Femur (tissue), 1 donor: ENCODE results near the gene TRPC1.

Experiments
- DNase-seq: peaks from one replicate; pipeline ENCODE4 v3.0.0-alpha.2; 2017

The TRPC1 gene

DNA sequence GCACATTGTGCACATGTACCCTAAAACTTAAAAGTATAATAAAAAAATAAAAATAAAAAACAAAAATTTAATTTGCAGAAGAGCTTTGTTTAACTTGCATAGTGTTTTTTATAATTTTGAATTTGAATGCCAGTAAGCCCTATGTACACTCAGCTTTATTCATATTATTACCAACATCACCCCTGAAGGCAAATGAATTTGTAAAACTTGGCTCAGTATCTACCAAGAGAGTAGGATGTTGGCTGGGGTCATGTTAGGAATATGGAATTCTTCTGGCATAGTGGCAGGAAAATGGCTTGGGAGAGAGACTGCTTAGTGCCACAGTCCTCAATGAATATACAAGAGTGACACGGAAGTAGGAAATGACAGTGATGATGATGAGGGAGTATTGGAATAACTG is 30.7 kb downstream of the TRPC1 start:
- DNase-seq = no peak

GRCh38 chr3:142768338-142768737 is 44.5 kb downstream of the TRPC1 start:
- DNase-seq = no peak

GRCh38 chr3:142777927-142778326 is 54.1 kb downstream of the TRPC1 start:
- no peak for DNase-seq

DNA sequence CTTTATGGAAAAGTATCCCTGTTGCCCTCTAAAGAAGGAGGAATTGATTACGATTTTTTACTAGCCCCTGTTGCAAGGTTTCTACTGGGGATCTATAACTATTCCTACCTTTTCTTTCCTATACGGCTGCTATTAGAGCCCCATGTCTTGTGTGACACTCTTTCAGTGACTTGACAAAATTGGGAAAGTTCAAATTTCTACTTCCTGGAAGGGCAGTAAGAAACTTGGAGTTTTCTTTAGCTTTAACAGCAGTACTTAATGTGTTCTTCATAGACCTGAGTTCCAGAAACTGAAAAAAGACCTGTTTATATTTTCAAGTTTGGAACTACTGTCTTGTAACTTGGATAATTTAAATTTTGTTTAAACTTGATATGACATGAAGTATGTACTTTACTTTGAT is 54.7 kb downstream of the TRPC1 start:
- no peak for DNase-seq

DNA sequence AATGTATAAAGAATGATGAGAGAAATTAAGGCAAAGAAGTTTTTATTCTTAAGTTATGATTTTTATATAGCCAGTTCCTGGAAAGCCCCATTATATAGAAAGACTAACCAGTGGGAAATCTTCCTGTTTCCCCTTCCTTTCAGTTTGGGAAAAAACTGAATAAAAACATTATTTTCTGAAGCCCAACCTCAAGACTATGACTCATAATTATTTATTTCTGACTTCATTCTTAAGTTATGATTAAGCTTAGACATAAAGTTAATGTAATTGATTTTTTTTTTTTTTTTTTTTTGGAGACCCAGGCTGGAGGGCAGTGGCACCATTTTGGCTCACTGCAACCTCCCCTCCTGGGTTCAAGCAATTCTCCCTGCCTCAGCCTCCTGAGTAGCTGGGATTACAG is 55.8 kb downstream of the TRPC1 start:
- no peak for DNase-seq

DNA sequence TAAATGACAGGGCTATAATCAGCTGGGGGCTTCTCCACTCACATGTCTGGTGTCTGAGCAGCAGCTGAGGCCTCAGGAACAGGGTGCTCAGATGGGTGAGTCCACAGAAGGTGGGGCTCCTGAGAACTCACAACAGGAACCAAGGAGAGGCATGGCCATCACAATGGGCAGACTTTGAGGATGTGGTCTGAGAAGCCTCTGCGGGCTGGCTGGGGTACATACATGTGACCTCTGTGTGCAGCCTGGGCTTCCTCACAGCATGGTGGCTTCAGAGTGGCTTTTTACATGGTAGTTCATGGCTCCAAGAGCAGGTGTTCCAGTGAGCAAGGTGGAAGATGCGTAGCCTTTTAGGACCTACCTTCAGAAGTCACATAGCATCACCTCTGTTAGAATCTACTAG is 58.8 kb downstream of the TRPC1 start:
- no peak for DNase-seq

DNA sequence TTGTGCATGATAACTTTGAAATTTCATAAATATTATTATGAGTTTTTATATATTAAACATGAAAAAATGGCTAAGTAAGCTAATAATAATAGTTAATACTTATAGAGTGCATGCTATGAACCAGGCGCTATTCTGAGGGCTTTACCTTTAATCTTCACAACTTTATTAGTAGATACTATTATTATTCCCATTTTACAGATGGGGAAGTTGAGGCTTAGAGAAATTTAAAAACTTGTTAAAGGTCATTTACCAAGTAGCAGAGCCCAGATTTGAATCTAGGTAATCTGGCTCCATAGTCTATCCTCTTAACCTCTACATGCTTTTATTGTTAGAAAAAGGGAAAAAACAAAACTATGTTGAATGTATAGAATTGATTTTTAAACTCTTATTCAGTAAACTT is 60.4 kb downstream of the TRPC1 start:
- DNase-seq = no peak

DNA sequence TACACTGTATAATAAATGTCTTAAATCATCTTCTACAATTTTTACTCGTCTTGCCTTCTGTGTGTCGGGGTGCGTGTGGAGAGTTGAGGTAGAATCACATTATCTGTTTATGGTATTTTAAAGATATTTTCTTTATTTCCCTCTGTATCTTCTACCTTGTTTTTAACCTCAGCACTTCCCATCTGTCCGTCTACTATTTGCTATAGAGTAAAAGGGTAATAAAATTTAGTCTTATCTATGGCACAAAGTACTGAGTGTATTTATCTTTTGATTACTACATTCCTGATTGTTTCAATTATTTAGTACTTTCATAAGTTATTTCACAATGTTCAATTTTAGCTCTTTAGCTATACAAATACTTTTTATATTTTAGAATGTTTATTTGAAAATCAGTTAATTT is 62.2 kb downstream of the TRPC1 start:
- DNase-seq = no peak

- no peak for DNase-seq
Measured at GRCh38 chr3:142787719-142788118, 63.9 kb downstream of the TRPC1 start.

GRCh38 chr3:142794508-142794907 is 70.7 kb downstream of the TRPC1 start:
- no peak for DNase-seq

DNA sequence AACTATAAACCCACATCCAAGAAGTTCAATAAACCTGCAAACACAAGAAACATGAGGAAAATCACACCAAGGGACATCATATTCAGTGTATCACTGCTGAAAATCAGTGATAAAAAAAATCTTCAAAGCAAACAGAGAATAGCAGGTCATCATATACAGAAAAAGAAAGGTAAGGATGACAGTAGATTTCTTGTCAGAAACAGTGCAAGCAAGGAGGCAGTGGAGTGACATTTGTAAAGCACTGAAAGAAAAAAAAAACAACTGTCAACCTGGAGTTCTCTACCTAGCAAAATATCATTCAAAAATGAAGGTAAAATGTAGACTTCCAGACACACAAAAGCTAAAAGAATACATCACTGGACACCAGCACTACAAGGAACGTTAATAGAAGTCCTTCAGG is 71.5 kb downstream of the TRPC1 start:
- DNase-seq = no peak

DNA sequence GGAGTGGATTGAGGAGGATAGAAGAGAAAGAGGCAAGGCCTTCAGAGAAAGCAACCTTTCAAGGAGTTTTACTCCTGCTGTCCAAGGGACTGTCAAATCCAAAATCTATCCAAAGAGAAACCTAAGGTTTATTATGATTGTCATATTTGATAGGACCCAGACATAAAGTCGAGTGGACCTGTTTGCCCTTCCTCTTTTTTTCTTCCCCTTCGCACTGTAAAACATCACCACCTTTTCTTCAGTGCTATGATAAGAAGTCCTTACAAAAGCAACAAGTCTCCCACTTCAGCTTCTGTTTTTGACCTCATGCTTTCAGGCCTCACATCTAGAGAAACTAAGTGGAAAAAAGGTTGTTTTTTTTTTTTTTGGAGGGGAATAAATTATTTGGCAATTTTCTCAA is 73.0 kb downstream of the TRPC1 start:
- DNase-seq = no peak

- DNase-seq = no peak
Measured at GRCh38 chr3:142801746-142802145, 77.9 kb downstream of the TRPC1 start.

GRCh38 chr3:142802891-142803290 is 79.1 kb downstream of the TRPC1 start:
- no peak for DNase-seq

DNA sequence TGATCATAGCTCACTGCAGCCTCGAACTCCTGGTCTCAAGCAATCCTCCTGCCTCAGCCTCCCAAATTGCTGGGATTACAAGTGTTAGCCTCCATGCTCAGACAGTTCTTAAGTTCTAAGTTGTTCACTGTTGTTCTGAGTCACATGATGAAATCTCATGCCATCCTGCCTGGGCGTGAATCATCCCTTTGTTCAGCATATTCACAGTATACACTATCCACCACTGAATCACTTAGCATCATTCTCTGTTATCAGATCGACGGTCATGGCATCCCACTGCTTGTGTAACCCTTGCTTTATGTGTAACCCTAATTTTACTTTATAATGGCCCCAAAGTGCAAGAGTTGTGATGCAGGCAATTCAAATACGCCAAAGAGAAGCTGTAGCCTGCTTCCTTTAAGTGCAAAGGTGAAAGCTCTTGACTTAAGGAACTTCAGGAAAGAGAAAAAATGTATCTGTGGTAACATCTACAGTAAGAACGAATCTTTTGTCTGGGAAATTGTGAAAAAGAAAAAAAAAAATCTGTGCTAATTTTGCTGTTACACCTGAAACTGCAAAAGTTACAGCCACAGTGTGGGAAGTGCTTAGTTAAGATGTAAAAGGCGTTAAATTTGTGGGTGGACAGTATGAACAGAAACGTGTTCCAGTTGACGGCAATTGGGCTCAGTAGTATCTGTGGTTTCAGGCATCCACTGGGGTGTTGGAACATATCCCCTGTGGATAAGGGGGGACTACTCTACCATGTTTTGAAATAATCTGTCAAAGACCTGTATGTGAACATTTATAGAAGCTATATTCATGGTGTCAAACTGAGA is 84.5 kb downstream of the TRPC1 start:
- no peak for DNase-seq

GRCh38 chr3:142809259-142809658 is 85.4 kb downstream of the TRPC1 start:
- DNase-seq = no peak

DNA sequence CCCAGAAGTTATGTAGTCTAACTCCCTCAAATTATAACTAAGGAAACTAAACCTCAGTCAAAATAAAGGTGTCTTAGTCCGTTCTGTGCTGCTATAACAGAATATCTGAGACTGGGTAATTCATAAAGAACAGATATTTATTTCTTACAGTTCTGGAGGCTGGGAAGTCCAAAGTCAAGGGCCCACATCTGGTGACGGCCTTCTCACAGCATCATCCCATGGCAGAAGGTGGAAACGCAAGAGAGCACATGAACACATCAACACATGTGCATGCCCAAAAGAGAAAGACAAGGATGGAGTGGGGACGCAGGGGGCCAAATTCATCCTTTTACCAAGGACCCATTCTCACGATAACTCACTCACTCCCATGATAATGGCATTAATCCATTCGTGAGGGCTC is 92.0 kb downstream of the TRPC1 start:
- no peak for DNase-seq

GRCh38 chr3:142817356-142817755 is 93.5 kb downstream of the TRPC1 start:
- DNase-seq = no peak

DNA sequence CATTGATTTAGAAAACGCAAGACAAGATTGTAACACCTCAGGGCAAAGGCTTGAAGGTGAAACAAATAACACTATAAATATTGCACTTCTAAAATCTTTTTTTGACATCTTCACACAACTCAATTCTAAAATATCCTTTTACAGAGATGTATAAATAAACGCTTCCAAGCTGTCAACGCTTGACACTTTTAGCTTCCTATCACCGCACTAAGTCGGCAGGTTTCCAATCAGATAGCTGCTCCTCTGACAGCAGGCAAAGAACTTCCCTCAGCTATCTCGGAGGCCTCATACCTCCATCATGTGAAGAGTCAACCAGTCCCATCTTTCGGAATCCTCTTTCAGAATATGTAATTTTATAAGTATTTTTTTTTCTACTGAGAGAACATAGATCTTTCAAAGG is 94.1 kb downstream of the TRPC1 start:
- no peak for DNase-seq

GRCh38 chr3:142818651-142819050 is 94.8 kb downstream of the TRPC1 start:
- DNase-seq = no peak

GRCh38 chr3:142819179-142819578 is 95.3 kb downstream of the TRPC1 start:
- no peak for DNase-seq

- peak; percentile 77 for DNase-seq
Measured at GRCh38 chr3:142828703-142829305, 105.0 kb downstream of the TRPC1 start.

GRCh38 chr3:142837526-142837925 is 113.7 kb downstream of the TRPC1 start:
- no peak for DNase-seq

GRCh38 chr3:142839831-142840230 is 116.0 kb downstream of the TRPC1 start:
- no peak for DNase-seq
